AG04450 (cell line): Measurements from ENCODE around the gene RBM19. TPM values are rescaled to one million over a fixed set of nuclear protein-coding genes. Genes with fewer than 3 reads are reported as not detected.

Experiments used
- CTCF ChIA-PET: fragments of 300-600, 350-600 bp; formaldehyde crosslinking; extraction: SDS; loops from one replicate; lab custom pipeline; 2022; ENCODE audit warnings: antibody characterized with exemption, inconsistent platforms; lab: Charles Lee
- POLR2A ChIA-PET: fragments of 350-600 bp; formaldehyde crosslinking; extraction: SDS; loops from one replicate; lab custom pipeline; 2021; ENCODE audit warnings: antibody characterized with exemption, inconsistent platforms; lab: Yijun Ruan, JAX
- DNase-seq: peaks from one replicate; pipeline ENCODE4 v3.0.0-alpha.2; 2011; ENCODE audit warnings: low read depth, low spot score
- H3K27ac ChIP-seq: one replicate; pipeline ENCODE4 v1.5.1; 2012; ENCODE audit warnings: low read depth, low read length, control low read depth
- H3K27me3 ChIP-seq: one replicate; pipeline ENCODE4 v1.6.0; 2012; ENCODE audit warnings: low read length; ENCODE audit not compliant: control insufficient read depth, insufficient read depth
- H3K4me3 ChIP-seq: 2 replicates; pipeline ENCODE4 v1.5.1; 2011; ENCODE audit warnings: mild to moderate bottlenecking, low read depth, low read length, control low read depth
- H3K9me3 ChIP-seq: 2 replicates; pipeline ENCODE4 v1.5.1; 2012; ENCODE audit warnings: low read length; ENCODE audit not compliant: control insufficient read depth, insufficient read depth
- CTCF ChIP-seq: IDR thresholded peaks from 2 replicates; pipeline ENCODE4 v1.5.1; 2011; ENCODE audit warnings: low read depth, low read length, control low read depth, inconsistent platforms
- polyA plus RNA-seq: library from polyadenylated mRNA; depleted of rRNA; stranded (reverse); fragments of >200 nt; gene quantifications from 2 replicates; pipeline ENCODE4 v1.2.3, GENCODE V29; 2011

The RBM19 gene
- polyA plus RNA-seq, 1 experiment, result 10.6 TPM

- ChIA-PET CTCF (no interaction called here), POLR2A (no interaction called here)
- no peak for TF ChIP-seq CTCF
- DNase-seq, result no peak
- Histone ChIP-seq H3K4me3 (no peak overlapping the region), H3K27me3 (peaks cover 27% of the 10 kb centered on the region), H3K27ac (no peak overlapping the region), H3K9me3 (no peaks in the 10 kb centered on the region)
Observed at GRCh38 chr12:113796066-113796827, 169.9 kb downstream of the RBM19 start.

GRCh38 chr12:113795445-113795844, 170.7 kb downstream of the RBM19 start:
- no peak overlapping the region for H3K27ac ChIP-seq
- H3K9me3 ChIP-seq, result no peaks in the 10 kb centered on the region
- ChIA-PET CTCF (no interaction called here), POLR2A (no interaction called here)
- H3K4me3 ChIP-seq, result no peak overlapping the region
- no peak for DNase-seq
- H3K27me3 ChIP-seq, result peaks cover 27% of the 10 kb centered on the region
- no peak for TF ChIP-seq CTCF

- no peak for TF ChIP-seq CTCF
- no peak for DNase-seq
- peaks cover 27% of the 10 kb centered on the region for H3K27me3 ChIP-seq
- ChIA-PET CTCF (no interaction called here), POLR2A (no interaction called here)
- H3K27ac ChIP-seq, result no peak overlapping the region
- no peak overlapping the region for H3K4me3 ChIP-seq
- no peaks in the 10 kb centered on the region for H3K9me3 ChIP-seq
Observed at GRCh38 chr12:113794774-113795173, 171.4 kb downstream of the RBM19 start.

GRCh38 chr12:113793250-113793649, 172.9 kb downstream of the RBM19 start:
- no peak for DNase-seq
- no peak overlapping the region for H3K27ac ChIP-seq
- CTCF ChIA-PET, result no interaction called here
- POLR2A ChIA-PET, result no interaction called here
- peaks cover 27% of the 10 kb centered on the region for H3K27me3 ChIP-seq
- H3K4me3 ChIP-seq, result no peak overlapping the region
- no peaks in the 10 kb centered on the region for H3K9me3 ChIP-seq
- TF ChIP-seq CTCF, result no peak

- H3K4me3 ChIP-seq, result no peak overlapping the region
- CTCF ChIA-PET, result no interaction called here
- peaks cover 27% of the 10 kb centered on the region for H3K27me3 ChIP-seq
- DNase-seq, result no peak
- H3K9me3 ChIP-seq, result no peaks in the 10 kb centered on the region
- H3K27ac ChIP-seq, result no peak overlapping the region
- POLR2A ChIA-PET, result no interaction called here
- TF ChIP-seq CTCF, result no peak
Observed at GRCh38 chr12:113792450-113792849, 173.7 kb downstream of the RBM19 start.
